GM13977 (cell line): ENCODE measurements around the gene NEK11.
A peak's percentile ranks its signal among the peaks of the same experiment; 100 is the strongest.

Experiments used
- DNase-seq: peaks from one replicate; pipeline ENCODE4 v3.0.0; 2012; ENCODE audit warnings: low spot score
- CTCF ChIP-seq: IDR thresholded peaks from 2 replicates; pipeline ENCODE4 v1.5.1; 2012; ENCODE audit warnings: mild to moderate bottlenecking, control low read depth; ENCODE audit not compliant: insufficient read depth; ENCODE audit errors: extremely low read depth, missing control alignments
- in situ Hi-C: fragments of 300-500 bp; cut with MboI; formaldehyde crosslinking; loops from one replicate; pipeline ENCODE4 v1.12.0; 2022; ENCODE audit warnings: low sequenced_read_pairs, low pct_unique_long_range_greater_than_20kb, mixed read lengths, inconsistent platforms; ENCODE audit not compliant: unreplicated experiment

NEK11 gene

DNA sequence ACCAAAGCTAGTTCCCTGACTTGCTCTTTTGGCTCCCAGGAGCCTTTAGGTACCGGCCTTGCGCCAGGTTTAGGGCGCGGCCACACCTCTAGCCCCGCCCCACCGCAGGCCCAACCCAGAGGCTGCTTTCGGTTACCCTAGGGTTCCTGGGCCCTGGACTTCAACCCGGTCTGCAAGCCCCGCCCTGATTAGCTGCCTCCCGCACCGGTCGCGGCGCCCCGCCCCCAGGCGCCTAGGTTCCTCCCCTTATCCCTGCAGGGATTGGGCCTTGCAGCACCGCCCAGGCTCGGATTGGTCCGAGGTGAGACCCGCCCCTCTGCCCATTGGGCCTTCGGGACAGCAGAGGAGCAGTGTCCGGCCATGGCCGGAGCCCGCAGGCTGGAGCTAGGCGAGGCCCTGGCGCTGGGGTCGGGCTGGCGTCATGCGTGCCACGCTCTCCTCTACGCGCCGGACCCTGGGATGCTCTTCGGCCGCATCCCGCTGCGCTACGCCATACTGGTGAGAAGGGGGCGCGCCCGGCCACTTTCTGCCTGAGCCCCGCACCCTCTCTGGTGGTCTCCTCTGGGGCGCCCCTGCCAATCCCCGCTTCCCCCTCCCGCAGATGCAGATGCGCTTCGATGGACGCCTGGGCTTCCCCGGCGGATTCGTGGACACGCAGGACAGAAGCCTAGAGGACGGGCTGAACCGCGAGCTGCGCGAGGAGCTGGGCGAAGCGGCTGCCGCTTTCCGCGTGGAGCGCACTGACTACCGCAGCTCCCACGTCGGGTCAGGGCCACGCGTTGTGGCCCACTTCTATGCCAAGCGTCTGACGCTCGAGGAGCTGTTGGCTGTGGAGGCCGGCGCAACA is 355.0 kb downstream of the NEK11 start, which contains the start of gene NUDT16:
NUDT16 (plus strand) TSS at position 330 of the 847 bp plus-strand sequence; CDS start at position 361, 31 bp downstream.
- TF ChIP-seq CTCF, result no peak
- peak; percentile 97 for DNase-seq
- in situ Hi-C loops, result no loop called here

- in situ Hi-C loops, result no loop called here
- TF ChIP-seq CTCF, result no peak
- no peak for DNase-seq
Measured at GRCh38 chr3:131386429-131387165, 359.9 kb downstream of the NEK11 start.

DNA sequence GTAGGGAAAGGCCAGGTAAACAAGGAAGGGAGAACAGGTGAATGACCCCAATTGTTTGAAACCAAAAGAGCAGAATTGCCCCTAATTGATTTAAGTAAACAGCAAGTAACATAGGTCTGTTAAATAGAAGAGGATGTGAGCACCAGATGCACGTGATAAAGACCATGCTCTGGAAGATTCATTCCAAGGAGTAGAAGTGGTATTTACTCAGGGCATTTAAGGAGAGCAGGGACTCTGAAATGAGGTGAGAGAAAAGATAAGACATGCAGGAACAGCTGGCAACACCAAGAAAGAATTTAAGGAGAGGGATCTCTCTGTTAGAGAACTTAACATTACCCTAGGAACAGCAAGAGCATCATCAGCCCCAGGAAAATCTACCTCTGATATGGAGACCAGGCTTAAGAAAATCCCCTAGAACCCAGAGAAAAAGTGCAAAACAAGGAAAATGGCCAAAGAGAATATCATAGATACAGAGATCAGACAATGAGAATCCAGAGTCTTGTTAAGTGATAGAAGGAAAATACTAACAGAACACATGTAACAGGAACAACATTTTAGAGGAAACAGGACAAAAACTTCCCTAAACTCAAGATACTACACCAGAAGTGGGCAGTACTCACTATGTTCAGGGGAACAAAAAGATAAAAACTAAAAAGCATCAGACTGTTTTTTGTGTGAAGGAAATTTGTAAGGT is 361.3 kb downstream of the NEK11 start:
- in situ Hi-C loops, result no loop called here
- no peak for DNase-seq
- TF ChIP-seq CTCF, result no peak

DNA sequence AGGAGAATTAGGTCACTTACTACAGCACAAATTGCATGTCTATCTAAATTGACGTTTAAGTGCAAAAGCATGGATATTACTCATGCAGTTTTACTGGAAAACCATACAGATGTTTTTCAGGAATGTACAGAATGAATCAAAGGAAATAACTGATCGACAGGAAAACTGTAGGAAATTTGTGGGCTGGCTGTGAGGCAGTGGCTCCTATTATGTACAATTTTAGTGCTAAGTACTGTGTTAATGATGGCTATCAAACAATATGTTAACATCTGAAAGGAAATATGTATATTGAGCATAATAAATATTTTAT is 361.8 kb downstream of the NEK11 start:
- TF ChIP-seq CTCF, result no peak
- in situ Hi-C loops, result no loop called here
- DNase-seq, result no peak

GRCh38 chr3:131390331-131390730 is 363.7 kb downstream of the NEK11 start:
- no peak for DNase-seq
- no peak for TF ChIP-seq CTCF
- in situ Hi-C loops, result no loop called here

GRCh38 chr3:131393051-131393450 is 366.4 kb downstream of the NEK11 start:
- in situ Hi-C loops, result no loop called here
- no peak for TF ChIP-seq CTCF
- no peak for DNase-seq
